ENCODE measurements around the gene PLEKHA6. TPM values are rescaled to one million over a fixed set of nuclear protein-coding genes. Genes with fewer than 3 reads are reported as not detected.
"Not testable (repeated sequence)": the region's sequence is repeated elsewhere in the genome, so short reads cannot be mapped to it uniquely, and the experiment has no call there.

The PLEKHA6 gene
- total and polyA plus RNA-seq, 5 experiments from 2014 or later: 0.02 to 2.0 (median 1.2) TPM; not detected in 2

- no peak for ATAC-seq
- Mint-ChIP-seq H3K27me3 (peaks cover 0 to 3% (median 0%) of the 10 kb centered on the region in 5 donors), H3K4me1 (no peaks in the 10 kb centered on the region), H3K9me3 (no peaks in the 10 kb centered on the region), H3K36me3 (no peaks in the 10 kb centered on the region), H3K4me3 (no peak overlapping the region), H3K27ac (no peak overlapping the region)
- POLR2A ChIA-PET: no interaction called here
- no peak for DNase-seq
These were observed 21.4 kb downstream of the PLEKHA6 start for GRCh38 chr1:204338360-204338759.

DNA sequence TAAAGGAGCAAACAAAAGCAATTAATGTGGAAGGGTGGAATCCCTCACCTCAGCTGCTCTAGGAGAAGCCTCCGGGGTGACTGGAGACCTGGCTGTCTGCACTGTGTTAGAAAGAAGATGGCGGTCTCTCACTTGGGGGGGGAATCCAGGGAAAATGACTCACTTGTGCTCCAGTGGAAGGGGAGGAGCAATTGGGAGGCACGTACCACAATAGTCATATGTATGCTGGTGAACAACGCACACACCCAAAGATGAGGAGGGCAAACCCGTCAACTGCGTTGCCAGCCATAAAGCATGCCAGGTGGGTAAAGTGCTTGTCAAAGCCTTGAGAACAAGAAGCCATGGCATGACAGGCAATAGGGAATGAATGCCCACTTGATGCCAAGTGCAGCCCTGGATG is 22.1 kb downstream of the PLEKHA6 start:
- no peak for ATAC-seq
- H3K4me1 Mint-ChIP-seq: no peaks in the 10 kb centered on the region
- DNase-seq: no peak
- H3K9me3 Mint-ChIP-seq: no peaks in the 10 kb centered on the region
- POLR2A ChIA-PET: no interaction called here
- no peak overlapping the region for H3K4me3 Mint-ChIP-seq
- peaks cover 0 to 3% (median 0%) of the 10 kb centered on the region in 5 donors for H3K27me3 Mint-ChIP-seq
- no peak overlapping the region for H3K27ac Mint-ChIP-seq
- H3K36me3 Mint-ChIP-seq: no peaks in the 10 kb centered on the region

GRCh38 chr1:204337036-204337429 is 22.7 kb downstream of the PLEKHA6 start:
- no peaks in the 10 kb centered on the region for H3K36me3 Mint-ChIP-seq
- no peaks in the 10 kb centered on the region for H3K9me3 Mint-ChIP-seq
- POLR2A ChIA-PET: no interaction called here
- H3K27me3 Mint-ChIP-seq: peaks cover 0 to 3% (median 0%) of the 10 kb centered on the region in 5 donors
- no peak overlapping the region for H3K27ac Mint-ChIP-seq
- H3K4me1 Mint-ChIP-seq: no peaks in the 10 kb centered on the region
- ATAC-seq (no peak), DNase-seq (no peak)
- no peak overlapping the region for H3K4me3 Mint-ChIP-seq

- no peaks in the 10 kb centered on the region for H3K9me3 Mint-ChIP-seq
- no peaks in the 10 kb centered on the region for H3K4me1 Mint-ChIP-seq
- peaks cover 0 to 3% (median 0%) of the 10 kb centered on the region in 5 donors for H3K27me3 Mint-ChIP-seq
- ATAC-seq (no peak), DNase-seq (no peak)
- no peak overlapping the region for H3K27ac Mint-ChIP-seq
- no peaks in the 10 kb centered on the region for H3K36me3 Mint-ChIP-seq
- H3K4me3 Mint-ChIP-seq: no peak overlapping the region
- POLR2A ChIA-PET: no interaction called here
These were observed 23.2 kb downstream of the PLEKHA6 start for GRCh38 chr1:204336421-204337035.

- H3K36me3 Mint-ChIP-seq: no peaks in the 10 kb centered on the region
- POLR2A ChIA-PET: interaction anchor here (0.7 kb wide), 1 partner anchor 58 kb away, joined by 4 read pairs; no protein-coding TSS in a partner anchor
- no peak overlapping the region for H3K4me3 Mint-ChIP-seq
- no peaks in the 10 kb centered on the region for H3K9me3 Mint-ChIP-seq
- H3K27me3 Mint-ChIP-seq: peaks cover 0 to 6% (median 3%) of the 10 kb centered on the region in 5 donors
- DNase-seq (no peak), ATAC-seq (no peak)
- no peaks in the 10 kb centered on the region for H3K4me1 Mint-ChIP-seq
- no peak overlapping the region for H3K27ac Mint-ChIP-seq
These were observed 24.2 kb downstream of the PLEKHA6 start for GRCh38 chr1:204335533-204335932.

DNA sequence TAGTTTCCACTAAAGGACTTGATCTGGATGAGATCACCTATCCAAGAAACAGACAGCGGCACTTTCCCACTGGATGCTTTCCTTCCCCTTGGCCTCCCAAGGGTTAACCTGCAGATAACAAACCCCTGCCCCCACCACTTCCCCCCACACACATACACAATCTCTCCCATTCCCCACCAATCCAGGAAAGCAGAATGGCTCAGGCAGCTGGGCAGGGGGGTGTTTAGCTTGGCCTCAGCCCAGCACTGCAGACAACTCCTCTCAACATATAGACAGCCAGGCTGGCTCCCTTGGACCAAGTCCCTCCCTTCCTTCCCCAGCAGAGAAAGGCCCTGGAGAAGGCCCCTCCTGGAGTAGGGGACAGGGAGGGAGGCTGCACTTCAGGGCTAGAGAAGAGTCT is 24.6 kb downstream of the PLEKHA6 start:
- POLR2A ChIA-PET: interaction anchor here (0.7 kb wide), 1 partner anchor 58 kb away, joined by 4 read pairs; no protein-coding TSS in a partner anchor
- Mint-ChIP-seq H3K36me3 (no peaks in the 10 kb centered on the region), H3K9me3 (no peaks in the 10 kb centered on the region), H3K4me1 (no peaks in the 10 kb centered on the region), H3K4me3 (no peak overlapping the region), H3K27me3 (peaks cover 0 to 6% (median 2%) of the 10 kb centered on the region in 5 donors), H3K27ac (no peak overlapping the region)
- no peak for DNase-seq
- no peak for ATAC-seq

DNA sequence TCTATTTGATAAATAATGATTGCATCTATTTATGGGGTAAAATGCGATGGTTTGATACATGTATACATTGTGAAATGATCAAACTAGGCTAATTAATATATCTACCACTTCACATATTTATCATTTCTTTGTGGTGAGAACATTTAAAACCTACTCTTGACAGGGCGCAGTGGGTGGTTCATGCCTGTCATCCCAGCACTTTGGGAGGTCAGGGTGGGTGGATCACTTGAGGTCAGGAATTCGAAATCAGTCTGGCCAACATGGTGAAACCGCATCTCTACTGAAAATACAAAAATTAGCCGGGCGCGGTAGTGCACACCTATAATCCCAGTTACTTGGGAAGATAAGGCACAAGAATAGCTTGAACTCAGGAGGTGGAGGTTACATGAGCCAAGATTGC is 25.3 kb downstream of the PLEKHA6 start:
- H3K4me3 Mint-ChIP-seq: no peak overlapping the region
- H3K4me1 Mint-ChIP-seq: no peaks in the 10 kb centered on the region
- DNase-seq (no peak), ATAC-seq (no peak)
- H3K27me3 Mint-ChIP-seq: peaks cover 0 to 6% (median 2%) of the 10 kb centered on the region in 5 donors
- H3K9me3 Mint-ChIP-seq: no peaks in the 10 kb centered on the region
- no peak overlapping the region for H3K27ac Mint-ChIP-seq
- POLR2A ChIA-PET: no interaction called here
- H3K36me3 Mint-ChIP-seq: no peaks in the 10 kb centered on the region

- no peak overlapping the region for H3K27ac Mint-ChIP-seq
- no peaks in the 10 kb centered on the region for H3K9me3 Mint-ChIP-seq
- H3K4me3 Mint-ChIP-seq: no peak overlapping the region
- H3K36me3 Mint-ChIP-seq: no peaks in the 10 kb centered on the region
- DNase-seq: no peak
- ATAC-seq: no peak
- H3K4me1 Mint-ChIP-seq: no peaks in the 10 kb centered on the region
- POLR2A ChIA-PET: no interaction called here
- H3K27me3 Mint-ChIP-seq: peaks cover 0 to 15% (median 2%) of the 10 kb centered on the region in 5 donors
These were observed 26.3 kb downstream of the PLEKHA6 start for GRCh38 chr1:204333427-204333826.

GRCh38 chr1:204331847-204332487 is 27.8 kb downstream of the PLEKHA6 start:
- peaks cover 0 to 15% (median 2%) of the 10 kb centered on the region in 5 donors for H3K27me3 Mint-ChIP-seq
- no peaks in the 10 kb centered on the region for H3K9me3 Mint-ChIP-seq

DNA sequence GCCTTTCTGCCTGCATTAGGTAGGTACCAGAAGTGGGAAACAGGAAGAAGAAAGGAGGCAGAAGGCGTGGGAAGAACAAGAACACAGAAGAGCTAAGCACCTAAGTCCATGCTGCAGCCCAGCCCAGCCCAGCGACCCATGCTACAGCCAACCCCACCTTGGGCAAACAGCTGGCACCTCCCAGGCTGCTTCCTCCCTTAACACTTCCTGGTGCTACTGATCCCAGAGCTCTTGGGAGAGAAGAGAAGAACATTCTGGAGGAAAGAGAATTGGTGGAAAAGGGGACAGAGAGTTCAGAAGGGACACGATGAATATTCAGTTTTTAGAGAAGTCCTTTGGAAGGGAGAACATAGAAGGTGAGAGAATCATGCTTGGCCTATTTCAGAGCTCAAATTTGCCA is 28.5 kb downstream of the PLEKHA6 start:
- H3K36me3 Mint-ChIP-seq: no peaks in the 10 kb centered on the region
- peaks cover 0 to 15% (median 2%) of the 10 kb centered on the region in 5 donors for H3K27me3 Mint-ChIP-seq
- DNase-seq (no peak), ATAC-seq (no peak)
- no peaks in the 10 kb centered on the region for H3K4me1 Mint-ChIP-seq
- H3K4me3 Mint-ChIP-seq: no peak overlapping the region
- POLR2A ChIA-PET: interaction anchor here (0.5 kb wide), 1 partner anchor 160 kb away, joined by 3 read pairs; no protein-coding TSS in a partner anchor
- no peaks in the 10 kb centered on the region for H3K9me3 Mint-ChIP-seq
- peak overlapping the region in 1 of 10 donors; percentile 7 for H3K27ac Mint-ChIP-seq

More at GRCh38 chr1:204331847-204332487, 27.8 kb downstream of the PLEKHA6 start:
- Mint-ChIP-seq H3K4me1 (no peaks in the 10 kb centered on the region), H3K27ac (peak overlapping the region in 1 of 10 donors; percentile 26), H3K4me3 (no peak overlapping the region), H3K36me3 (no peaks in the 10 kb centered on the region)
- DNase-seq (no peak), ATAC-seq (no peak)
- POLR2A ChIA-PET: interaction anchor here (0.5 kb wide), 1 partner anchor 161 kb away, joined by 3 read pairs; no protein-coding TSS in a partner anchor

DNA sequence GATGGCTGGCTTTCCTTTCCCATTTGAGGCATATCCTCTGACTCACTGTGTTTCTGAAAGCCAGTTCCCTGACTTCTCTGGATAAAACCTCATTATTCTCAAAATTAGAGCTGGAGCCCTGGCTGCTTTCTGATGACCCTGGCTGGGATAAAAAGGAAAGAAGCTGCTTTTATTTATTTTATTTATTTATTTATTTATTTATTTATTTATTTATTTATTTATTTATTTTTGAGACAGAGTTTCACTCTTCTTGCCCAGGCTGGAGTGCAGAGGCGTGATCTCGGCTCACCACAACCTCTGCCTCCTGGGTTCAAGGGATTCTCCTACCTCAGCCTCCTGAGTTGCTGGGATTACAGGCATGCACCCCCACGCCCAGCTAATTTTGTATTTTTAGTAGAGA is 31.9 kb downstream of the PLEKHA6 start:
- H3K27ac Mint-ChIP-seq, H3K4me3 Mint-ChIP-seq, DNase-seq, H3K4me1 Mint-ChIP-seq, ATAC-seq, H3K36me3 Mint-ChIP-seq, H3K9me3 Mint-ChIP-seq: not testable (repeated sequence)
- peaks cover 0 to 15% (median 5%) of the 10 kb centered on the region in 5 donors for H3K27me3 Mint-ChIP-seq
- POLR2A ChIA-PET: interaction anchor here (0.6 kb wide), 1 partner anchor 229 kb away, joined by 4 read pairs; no protein-coding TSS in a partner anchor

GRCh38 chr1:204327359-204327758 is 32.4 kb downstream of the PLEKHA6 start:
- H3K4me1 Mint-ChIP-seq: no peaks in the 10 kb centered on the region
- no peaks in the 10 kb centered on the region for H3K9me3 Mint-ChIP-seq
- no peak overlapping the region for H3K27ac Mint-ChIP-seq
- POLR2A ChIA-PET: interaction anchor here (0.6 kb wide), 1 partner anchor 229 kb away, joined by 4 read pairs; no protein-coding TSS in a partner anchor
- no peak overlapping the region for H3K4me3 Mint-ChIP-seq
- no peak for ATAC-seq
- no peak for DNase-seq
- H3K36me3 Mint-ChIP-seq: no peaks in the 10 kb centered on the region
- peaks cover 0 to 15% (median 5%) of the 10 kb centered on the region in 5 donors for H3K27me3 Mint-ChIP-seq

DNA sequence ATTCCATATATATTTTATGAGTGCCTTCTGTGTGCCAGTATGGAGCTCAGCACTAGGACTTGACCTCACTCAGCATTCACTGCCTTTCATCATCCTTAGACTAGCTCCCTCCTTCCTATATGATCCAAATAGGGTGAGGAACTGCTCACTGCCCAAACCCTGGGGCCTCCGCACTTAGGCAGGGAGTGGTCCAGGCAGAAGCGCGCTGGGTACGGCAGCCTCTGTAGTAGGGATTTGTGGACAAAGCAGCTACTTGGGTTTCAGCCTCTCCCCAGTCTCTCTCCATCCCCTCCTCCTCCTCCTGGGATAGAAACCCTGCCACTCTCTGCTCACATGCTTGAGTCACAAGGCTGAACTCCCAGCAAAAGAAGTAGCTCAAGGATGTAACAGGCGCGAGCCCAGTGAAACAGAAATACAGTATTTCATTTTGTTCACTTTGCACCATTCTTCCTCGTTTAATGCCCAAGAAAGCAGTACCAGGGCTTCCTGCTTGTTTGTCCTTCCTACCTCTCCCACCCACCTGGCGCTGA is 32.9 kb downstream of the PLEKHA6 start:
- Mint-ChIP-seq H3K9me3 (no peaks in the 10 kb centered on the region), H3K27me3 (peaks cover 0 to 15% (median 5%) of the 10 kb centered on the region in 5 donors), H3K27ac (no peak overlapping the region), H3K4me1 (no peaks in the 10 kb centered on the region), H3K36me3 (no peaks in the 10 kb centered on the region), H3K4me3 (no peak overlapping the region)
- POLR2A ChIA-PET: no interaction called here
- ATAC-seq: no peak
- no peak for DNase-seq
